Small intestine (tissue), 16 donors: Measurements from ENCODE around the gene TGM3. TPM values are rescaled to one million over a fixed set of nuclear protein-coding genes. Genes with fewer than 3 reads are reported as not detected.

Experiments used
- DNase-seq, 2 donors: peaks; one replicate each; pipeline versions ENCODE4 v3.0.0 to v3.0.0-alpha.2; 2013
- FAIRE-seq: peaks from 2 replicates; lab custom pipeline; 2012; peaks lifted over from hg19 to GRCh38; lab: Jason Lieb, UNC
- H3K27ac ChIP-seq, 3 donors: one replicate each; pipeline ENCODE4 v1.5.1; 2013; ENCODE audit warnings: low read length in 2 of 3, mild to moderate bottlenecking in 2 of 3, control low read depth in 1 of 3, inconsistent platforms in 1 of 3, low read depth in 1 of 3, moderate library complexity in 1 of 3
- H3K27me3 ChIP-seq, 3 donors: one replicate each; pipeline ENCODE4 v1.6.1; 2013; ENCODE audit warnings: low read length in 3 of 3, inconsistent platforms in 1 of 3; ENCODE audit not compliant: control insufficient read depth in 3 of 3, insufficient read depth in 3 of 3
- H3K36me3 ChIP-seq, 3 donors: one replicate each; pipeline ENCODE4 v1.6.1; 2013; ENCODE audit warnings: low read length in 3 of 3, inconsistent platforms in 1 of 3, low read depth in 1 of 3, mild to moderate bottlenecking in 1 of 3, moderate library complexity in 1 of 3; ENCODE audit not compliant: control insufficient read depth in 3 of 3, insufficient read depth in 2 of 3
- H3K4me1 ChIP-seq, 3 donors: one replicate each; pipeline ENCODE4 v1.6.1; 2013; ENCODE audit warnings: low read length in 2 of 3, inconsistent platforms in 1 of 3, low read depth in 1 of 3, mild to moderate bottlenecking in 1 of 3, moderate library complexity in 1 of 3; ENCODE audit not compliant: control insufficient read depth in 3 of 3, insufficient read depth in 2 of 3
- H3K4me3 ChIP-seq, 3 donors: one replicate each; pipeline ENCODE4 v1.5.1; 2013; ENCODE audit warnings: low read length in 3 of 3, control low read depth in 1 of 3, inconsistent platforms in 1 of 3, low read depth in 1 of 3, mild to moderate bottlenecking in 1 of 3, moderate library complexity in 1 of 3
- H3K9me3 ChIP-seq, 2 donors: one replicate each; pipeline ENCODE4 v1.6.1; 2013; ENCODE audit warnings: low read depth in 1 of 2, low read length in 1 of 2; ENCODE audit not compliant: control insufficient read depth in 2 of 2, insufficient read depth in 1 of 2
- WGBS, 3 donors: extraction: QIAGEN DNeasy Blood & Tissue Kit; methylation state at CpG; one replicate each; pipeline ENCODE4 v1.1.7; 2013; 5-methylcytosine and 5-hydroxymethylcytosine counted together
- long read RNA-seq, 10 donors: transcript quantifications; one replicate each; lab custom pipeline, GENCODE V29; 2026
- polyA plus RNA-seq, 4 donors: library from polyadenylated mRNA; stranded (reverse) in 3 of 4; unstranded in 1 of 4; fragments of 200-250 nt in 3 of 4; fragments of 120-200 nt in 1 of 4; gene quantifications; one replicate each; pipeline versions ENCODE4 v1.2.1 to v1.2.3, GENCODE V29; 2013
- donor health status: healthy with polysubstance abuse.
- donor health status: control.
- donor health status: control.
- donor health status: Bipolar disorder and iron deficiency.
- donor health status: healthy.

TGM3 gene
- 1 to 10 TPM in 2 of 4 donors, under 1 TPM in 2; 0.35 to 1.6 (median 0.87) TPM for polyA plus RNA-seq
- long read RNA-seq, donor 1, result 0 reads
- long read RNA-seq, donor 2, result 0 reads
- long read RNA-seq, donor 3, result 0 reads
- long read RNA-seq, donor 4, result 0 reads
- long read RNA-seq, donor 5, result 0 reads
- long read RNA-seq, donor 6, result 0 reads
- long read RNA-seq, donor 7, result 0 reads
- long read RNA-seq, donor 8, result 0 reads
- long read RNA-seq, donor 9, result 0 reads
- long read RNA-seq, donor 10, result 0 reads

- 56 to 67% (median 62%) methylated on average over 13 of the region's 13 CpGs for WGBS, 3 donors
- DNase-seq, result peak in 1 of 2 donors; percentile 13
- no peaks in the 10 kb centered on the region for H3K36me3 ChIP-seq
- peaks cover 0 to 16% (median 0%) of the 10 kb centered on the region in 3 donors for H3K4me1 ChIP-seq
- no peaks in the 10 kb centered on the region for H3K27me3 ChIP-seq
- no peak within 1 kb of the TSS for H3K27ac ChIP-seq
- no peaks in the 10 kb centered on the region for H3K9me3 ChIP-seq
- no peak for FAIRE-seq
- no peak within 1 kb of the TSS for H3K4me3 ChIP-seq
Observed at GRCh38 chr20:2295886-2296515, at the start of gene TGM3. TSS of gene TGM3 (plus strand) at chr20:2296001. CDS start at chr20:2296064, 63 bp downstream.

GRCh38 chr20:2246069-2246491, 49.7 kb upstream of the TGM3 start:
- Histone ChIP-seq H3K9me3 (no peaks in the 10 kb centered on the region), H3K27me3 (peaks cover 0 to 2% (median 0%) of the 10 kb centered on the region in 3 donors), H3K27ac (no peak overlapping the region), H3K4me1 (no peaks in the 10 kb centered on the region), H3K36me3 (no peaks in the 10 kb centered on the region), H3K4me3 (no peak overlapping the region)
- WGBS, 3 donors, result 43 to 52% (median 45%) methylated on average over 3 of the region's 3 CpGs
- no peak for FAIRE-seq
- DNase-seq, result no peak

- no peak for DNase-seq
- Histone ChIP-seq H3K9me3 (no peaks in the 10 kb centered on the region), H3K4me3 (no peak overlapping the region), H3K27ac (no peak overlapping the region), H3K27me3 (peaks cover 0 to 2% (median 0%) of the 10 kb centered on the region in 3 donors), H3K36me3 (no peaks in the 10 kb centered on the region), H3K4me1 (no peaks in the 10 kb centered on the region)
- 93 to 95% (median 94%) methylated on average over 5 of the region's 5 CpGs for WGBS, 3 donors
- FAIRE-seq, result no peak
Observed at GRCh38 chr20:2248837-2249236, 47.0 kb upstream of the TGM3 start.

GRCh38 chr20:2249935-2250334, 45.9 kb upstream of the TGM3 start:
- Histone ChIP-seq H3K4me1 (no peaks in the 10 kb centered on the region), H3K4me3 (no peak overlapping the region), H3K36me3 (no peaks in the 10 kb centered on the region), H3K27ac (no peak overlapping the region), H3K27me3 (peaks cover 0 to 2% (median 0%) of the 10 kb centered on the region in 3 donors), H3K9me3 (no peaks in the 10 kb centered on the region)
- DNase-seq (no peak), FAIRE-seq (no peak)
- WGBS, 3 donors, result 80 to 85% (median 82%) methylated on average over 3 of the region's 3 CpGs

GRCh38 chr20:2252419-2252997, 43.3 kb upstream of the TGM3 start:
- DNase-seq, result no peak
- H3K4me1 ChIP-seq, result no peaks in the 10 kb centered on the region
- no peak overlapping the region for H3K27ac ChIP-seq
- H3K27me3 ChIP-seq, result peaks cover 0 to 1% (median 0%) of the 10 kb centered on the region in 3 donors
- no peak for FAIRE-seq
- WGBS, 3 donors, result 67 to 82% (median 71%) methylated on average over 6 of the region's 6 CpGs
- no peaks in the 10 kb centered on the region for H3K36me3 ChIP-seq
- H3K4me3 ChIP-seq, result no peak overlapping the region
- no peaks in the 10 kb centered on the region for H3K9me3 ChIP-seq

GRCh38 chr20:2253256-2253655, 42.5 kb upstream of the TGM3 start:
- Histone ChIP-seq H3K27me3 (no peaks in the 10 kb centered on the region), H3K27ac (no peak overlapping the region), H3K9me3 (no peaks in the 10 kb centered on the region), H3K4me1 (no peaks in the 10 kb centered on the region), H3K36me3 (no peaks in the 10 kb centered on the region), H3K4me3 (no peak overlapping the region)
- FAIRE-seq (no peak), DNase-seq (no peak)
- 90 to 92% (median 91%) methylated on average over 10 of the region's 10 CpGs for WGBS, 3 donors

GRCh38 chr20:2254333-2254732, 41.5 kb upstream of the TGM3 start:
- H3K4me1 ChIP-seq, result no peaks in the 10 kb centered on the region
- DNase-seq (no peak), FAIRE-seq (no peak)
- no peak overlapping the region for H3K4me3 ChIP-seq
- H3K27ac ChIP-seq, result no peak overlapping the region
- 77 to 81% (median 80%) methylated on average over 1 of the region's 1 CpG for WGBS, 3 donors
- H3K36me3 ChIP-seq, result no peaks in the 10 kb centered on the region
- no peaks in the 10 kb centered on the region for H3K9me3 ChIP-seq
- no peaks in the 10 kb centered on the region for H3K27me3 ChIP-seq

- WGBS, 3 donors, result 57 to 70% (median 59%) methylated on average over 9 of the region's 9 CpGs
- FAIRE-seq (no peak), DNase-seq (no peak)
- Histone ChIP-seq H3K36me3 (no peaks in the 10 kb centered on the region), H3K27ac (no peak overlapping the region), H3K27me3 (no peaks in the 10 kb centered on the region), H3K4me1 (no peaks in the 10 kb centered on the region), H3K9me3 (no peaks in the 10 kb centered on the region), H3K4me3 (no peak overlapping the region)
Observed at GRCh38 chr20:2255926-2256531, 39.8 kb upstream of the TGM3 start.
